DMS53 (cell line): ENCODE data around the gene LANCL2.
"Not testable (repeated sequence)": the region's sequence is repeated elsewhere in the genome, so short reads cannot be mapped to it uniquely, and the experiment has no call there.

Source experiments
- DNase-seq: peaks from one replicate; lab custom pipeline; 2025; lab: John Stamatoyannopoulos, UW

Gene LANCL2

GRCh38 chr7:55365205-55365674 is at the start of gene LANCL2:
TSS of gene LANCL2 (plus strand) at chr7:55365337. CDS start at chr7:55366026, 689 bp downstream.
- no peak for DNase-seq

GRCh38 chr7:55325371-55325792 is 39.8 kb upstream of the LANCL2 start:
- DNase-seq: no peak

- DNase-seq: no peak
Measured at GRCh38 chr7:55326081-55326835, 38.9 kb upstream of the LANCL2 start.

- DNase-seq: no peak
Measured at GRCh38 chr7:55326945-55327626, 38.1 kb upstream of the LANCL2 start.

- DNase-seq: peak; percentile 21
Measured at GRCh38 chr7:55335151-55335550, 30.0 kb upstream of the LANCL2 start.

- no peak for DNase-seq
Measured at GRCh38 chr7:55335786-55336185, 29.4 kb upstream of the LANCL2 start.

- DNase-seq: no peak
Measured at GRCh38 chr7:55336540-55336939, 28.6 kb upstream of the LANCL2 start.

GRCh38 chr7:55339033-55340000 is 25.8 kb upstream of the LANCL2 start:
- no peak for DNase-seq

GRCh38 chr7:55342216-55342871 is 22.8 kb upstream of the LANCL2 start:
- DNase-seq: no peak

GRCh38 chr7:55343002-55343781 is 21.9 kb upstream of the LANCL2 start:
- peak; percentile 71 for DNase-seq

- peak; percentile 70 for DNase-seq
Measured at GRCh38 chr7:55343860-55344606, 21.1 kb upstream of the LANCL2 start.

GRCh38 chr7:55344840-55345239 is 20.3 kb upstream of the LANCL2 start:
- DNase-seq: no peak

GRCh38 chr7:55345292-55345691 is 19.8 kb upstream of the LANCL2 start:
- no peak for DNase-seq

- no peak for DNase-seq
Measured at GRCh38 chr7:55348502-55348901, 16.6 kb upstream of the LANCL2 start.

GRCh38 chr7:55349121-55349520 is 16.0 kb upstream of the LANCL2 start:
- DNase-seq: no peak

- DNase-seq: no peak
Measured at GRCh38 chr7:55350281-55350680, 14.9 kb upstream of the LANCL2 start.

GRCh38 chr7:55351263-55351662 is 13.9 kb upstream of the LANCL2 start:
- DNase-seq: peak; percentile 9

- not testable (repeated sequence) for DNase-seq
Measured at GRCh38 chr7:55352947-55353273, 12.2 kb upstream of the LANCL2 start.

- no peak for DNase-seq
Measured at GRCh38 chr7:55360486-55360885, 4.7 kb upstream of the LANCL2 start.

- DNase-seq: no peak
Measured at GRCh38 chr7:55361560-55361959, 3.6 kb upstream of the LANCL2 start.
